ENCODE data around the gene SEL1L. TPM values are rescaled to one million over a fixed set of nuclear protein-coding genes. Genes with fewer than 3 reads are reported as not detected.
A peak's percentile ranks its signal among the peaks of the same experiment; 100 is the strongest.

SEL1L gene
- total RNA-seq, 4 donors from 2014 or later = 46.8 to 63.9 (median 51.0) TPM

GRCh38 chr14:81450976-81451375, 82.7 kb downstream of the SEL1L start:
- Histone ChIP-seq H3K4me3 (no peak overlapping the region), H3K4me1 (peaks cover 48 to 58% of the 10 kb centered on the region in 2 donors), H3K9me3 (no peaks in the 10 kb centered on the region), H3K27me3 (no peaks in the 10 kb centered on the region), H3K36me3 (no peaks in the 10 kb centered on the region), H3K27ac (peak overlapping the region; percentile 81 to 89 (median 84))
- DNase-seq = no peak
- intact Hi-C loops (cut with DNase I; ENCODE audit: low total_unique reads) (loop anchor here (5.0 kb wide), 1 partner anchor 229 kb away; the partner anchor contains the start of gene GTF2A1), in situ Hi-C loops (cut with MboI; ENCODE audit: low sequenced_read_pairs in 4 of 4) (loop anchor here (5.0 to 25.0 kb wide), 2 partner anchors 179 to 464 kb away; no protein-coding TSS in a partner anchor)
- no peak for ATAC-seq
- TF ChIP-seq POLR2A (IDR thresholded peaks at IDR 0.05) (no peak), CTCF (IDR thresholded peaks at IDR 0.05 in 4 of 5, conservative IDR thresholded peaks at IDR 0.05 in 1 of 5) (no peak)

GRCh38 chr14:81450100-81450531, 83.5 kb downstream of the SEL1L start:
- Histone ChIP-seq H3K4me1 (peaks cover 48 to 58% of the 10 kb centered on the region in 2 donors), H3K27ac (peak overlapping the region; percentile 81 to 89 (median 84)), H3K4me3 (peak overlapping the region in 3 of 4 donors; percentile 15 to 23 (median 22)), H3K9me3 (no peaks in the 10 kb centered on the region), H3K36me3 (no peaks in the 10 kb centered on the region), H3K27me3 (no peaks in the 10 kb centered on the region)
- DNase-seq (peak; percentile 69 to 86), ATAC-seq (peak; percentile 75 to 79)
- in situ Hi-C loops (cut with MboI; ENCODE audit: low sequenced_read_pairs in 4 of 4) = loop anchor here (5.0 to 25.0 kb wide), 2 partner anchors 178 to 463 kb away; no protein-coding TSS in a partner anchor
- TF ChIP-seq CTCF (IDR thresholded peaks at IDR 0.05 in 4 of 5, conservative IDR thresholded peaks at IDR 0.05 in 1 of 5) (no peak), POLR2A (IDR thresholded peaks at IDR 0.05) (no peak)
- intact Hi-C loops (cut with DNase I; ENCODE audit: low total_unique reads) = loop anchor here (5.0 kb wide), 1 partner anchor 228 kb away; the partner anchor contains the start of gene GTF2A1

- no peak for TF ChIP-seq CTCF (IDR thresholded peaks at IDR 0.05 in 4 of 5, conservative IDR thresholded peaks at IDR 0.05 in 1 of 5)
- no peak for TF ChIP-seq POLR2A (IDR thresholded peaks at IDR 0.05)
- in situ Hi-C loops (cut with MboI; ENCODE audit: low sequenced_read_pairs in 4 of 4) (loop anchor here in 1 of 4 donors (5.0 kb wide), 1 partner anchor 47 kb away; the partner anchor contains the start of gene STON2), intact Hi-C loops (cut with DNase I; ENCODE audit: low total_unique reads) (loop anchor here (2.0 kb wide), 1 partner anchor 49 kb away; the partner anchor contains the start of gene STON2)
- Histone ChIP-seq H3K4me1 (peaks cover 48 to 58% of the 10 kb centered on the region in 2 donors), H3K9me3 (no peaks in the 10 kb centered on the region), H3K36me3 (no peaks in the 10 kb centered on the region), H3K27ac (peak overlapping the region; percentile 81 to 89 (median 84)), H3K4me3 (peak overlapping the region in 3 of 4 donors; percentile 4 to 30 (median 13)), H3K27me3 (no peaks in the 10 kb centered on the region)
- ATAC-seq (peak in 1 of 2 donors; percentile 26), DNase-seq (no peak)
Observed at GRCh38 chr14:81449576-81449975, 84.1 kb downstream of the SEL1L start.

- intact Hi-C loops (cut with DNase I; ENCODE audit: low total_unique reads) (loop anchor here (2.0 kb wide), 1 partner anchor 48 kb away; the partner anchor contains the start of gene STON2), in situ Hi-C loops (cut with MboI; ENCODE audit: low sequenced_read_pairs in 4 of 4) (loop anchor here in 1 of 4 donors (5.0 kb wide), 1 partner anchor 47 kb away; the partner anchor contains the start of gene STON2)
- peak; percentile 60 to 72 for DNase-seq
- Histone ChIP-seq H3K4me1 (peaks cover 48 to 58% of the 10 kb centered on the region in 2 donors), H3K36me3 (no peaks in the 10 kb centered on the region), H3K27ac (peak overlapping the region; percentile 81 to 89 (median 84)), H3K4me3 (peak overlapping the region; percentile 4 to 30 (median 21)), H3K9me3 (no peaks in the 10 kb centered on the region), H3K27me3 (no peaks in the 10 kb centered on the region)
- ATAC-seq = peak; percentile 68 to 71
- TF ChIP-seq CTCF (IDR thresholded peaks at IDR 0.05 in 4 of 5, conservative IDR thresholded peaks at IDR 0.05 in 1 of 5) = no peak
- no peak for TF ChIP-seq POLR2A (IDR thresholded peaks at IDR 0.05)
Observed at GRCh38 chr14:81449114-81449513, 84.5 kb downstream of the SEL1L start.

All from gastrocnemius medialis (tissue), 4 donors.